NCI-H2029 treated with DMSO at 0.1 percent for 48 hours (cell line): Measurements from ENCODE around the gene TM4SF1.
"Not testable (repeated sequence)": the region's sequence is repeated elsewhere in the genome, so short reads cannot be mapped to it uniquely, and the experiment has no call there.

ENCODE experiments used
- DNase-seq: peaks from one replicate; lab custom pipeline; 2025; lab: John Stamatoyannopoulos, UW

The TM4SF1 gene

GRCh38 chr3:149395107-149396089, 17.9 kb upstream of the TM4SF1 start:
- peak; percentile 97 for DNase-seq

GRCh38 chr3:149393345-149394160, 16.1 kb upstream of the TM4SF1 start:
- DNase-seq = peak; percentile 80

- no peak for DNase-seq
These were observed 14.5 kb upstream of the TM4SF1 start for GRCh38 chr3:149391960-149392359.

- no peak for DNase-seq
These were observed 13.3 kb upstream of the TM4SF1 start for GRCh38 chr3:149390772-149391212.

- no peak for DNase-seq
These were observed 12.8 kb upstream of the TM4SF1 start for GRCh38 chr3:149390294-149390693.

GRCh38 chr3:149388531-149389417, 11.3 kb upstream of the TM4SF1 start:
- no peak for DNase-seq

GRCh38 chr3:149388001-149388440, 10.6 kb upstream of the TM4SF1 start:
- no peak for DNase-seq

- no peak for DNase-seq
These were observed 8.8 kb upstream of the TM4SF1 start for GRCh38 chr3:149386299-149386606.

GRCh38 chr3:149385617-149386298, 8.3 kb upstream of the TM4SF1 start:
- no peak for DNase-seq

- DNase-seq = no peak
These were observed 7.5 kb upstream of the TM4SF1 start for GRCh38 chr3:149384911-149385321.

- DNase-seq = no peak
These were observed 6.7 kb upstream of the TM4SF1 start for GRCh38 chr3:149384167-149384566.

GRCh38 chr3:149383703-149384102, 6.3 kb upstream of the TM4SF1 start:
- no peak for DNase-seq

GRCh38 chr3:149382518-149382917, 5.1 kb upstream of the TM4SF1 start:
- no peak for DNase-seq

GRCh38 chr3:149382101-149382467, 4.6 kb upstream of the TM4SF1 start:
- no peak for DNase-seq

- DNase-seq = no peak
These were observed 4.0 kb upstream of the TM4SF1 start for GRCh38 chr3:149381173-149382100.

GRCh38 chr3:149380220-149380619, 2.8 kb upstream of the TM4SF1 start:
- not testable (repeated sequence) for DNase-seq

GRCh38 chr3:149378478-149379309, 1.2 kb upstream of the TM4SF1 start:
- peak; percentile 41 for DNase-seq

- peak; percentile 56 for DNase-seq
These were observed 586 bp downstream of the TM4SF1 start for GRCh38 chr3:149376718-149377407.
